ENCODE data around the gene FOXP1. TPM values are rescaled to one million over a fixed set of nuclear protein-coding genes. Genes with fewer than 3 reads are reported as not detected.

The FOXP1 gene
- total and polyA plus RNA-seq, 2 donors (not counting 1 experiment from before 2014, with no cell fraction given) = 91.1 to 508 TPM

DNA sequence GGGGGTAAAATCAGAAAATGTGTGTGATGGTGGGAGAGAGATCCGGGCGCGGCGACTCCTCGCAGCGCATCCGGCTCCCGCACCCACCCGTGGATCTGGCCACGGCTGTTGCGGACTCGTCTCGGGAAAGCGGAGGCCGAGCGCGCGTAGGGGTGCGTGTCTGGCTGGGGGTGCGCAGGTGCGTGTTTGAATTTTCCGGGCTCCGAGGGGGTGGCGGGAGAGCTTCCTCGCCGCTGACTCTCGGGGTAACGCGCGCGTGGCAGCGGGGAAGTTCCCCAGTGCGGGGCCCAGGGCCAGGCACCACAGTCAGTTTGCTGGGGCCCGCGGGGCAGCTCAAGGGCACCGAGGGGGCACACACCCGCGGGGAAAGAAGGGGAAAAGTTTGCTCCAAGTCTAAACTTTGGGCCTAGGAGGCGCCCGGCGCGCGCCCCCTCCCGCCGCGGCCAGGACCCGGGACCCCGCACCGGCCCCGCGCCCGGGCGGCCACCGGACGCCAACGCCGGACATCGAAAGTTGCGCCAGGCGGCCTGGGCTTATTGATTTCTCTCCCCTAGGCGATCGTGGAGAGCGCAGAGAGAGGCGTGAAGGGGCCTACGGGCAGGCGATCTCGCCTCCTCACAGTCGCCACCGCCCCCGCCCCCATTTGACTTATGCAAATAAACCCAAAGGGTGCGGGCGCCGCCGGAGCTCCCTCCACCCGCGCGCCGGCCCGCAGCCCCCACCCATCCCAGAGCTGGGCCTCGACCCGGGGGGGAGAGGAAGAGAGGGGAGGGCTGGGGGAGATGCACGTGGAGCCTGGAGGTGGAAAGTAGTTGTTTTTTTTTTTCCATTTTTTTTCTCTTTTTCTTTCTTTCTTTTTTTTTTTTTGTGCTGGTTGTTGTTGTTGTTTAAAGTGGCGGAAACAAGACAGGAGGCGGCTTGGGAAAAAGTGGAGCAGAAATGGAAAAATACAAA lies 639 bp downstream of the FOXP1 start:
- Histone ChIP-seq H3K9me3 (ENCODE audit: control extremely low read depth in 1 of 3, control insufficient read depth in 2 of 3, insufficient read depth in 1 of 3, low read length in 2 of 3) (no peaks in the 10 kb centered on the region), H3K27me3 (replicated peaks in 1 of 4; ENCODE audit: control extremely low read depth in 1 of 4, control insufficient read depth in 3 of 4, insufficient read depth in 4 of 4, low read length in 3 of 4) (peaks cover 0 to 9% (median 4%) of the 10 kb centered on the region in 4 experiments), H2AFZ (ENCODE audit: insufficient read depth, low read depth, low read length, poor library complexity, severe bottlenecking) (peak overlapping the region; percentile 72), H3K79me2 (ENCODE audit: control insufficient read depth, insufficient read depth, low read length) (peaks cover 47% of the 10 kb centered on the region), H3K36me3 (replicated peaks in 1 of 2; ENCODE audit: control extremely low read depth in 1 of 2, control insufficient read depth in 1 of 2, extremely low read depth in 1 of 2, insufficient read depth in 2 of 2, low read length in 1 of 2) (no peaks in the 10 kb centered on the region), H4K20me1 (ENCODE audit: control insufficient read depth, insufficient read depth, low read length, poor library complexity, severe bottlenecking) (no peaks in the 10 kb centered on the region), H3K4me1 (ENCODE audit: control insufficient read depth in 2 of 2, insufficient read depth in 2 of 2, low read length in 2 of 2) (peaks cover 24 to 45% of the 10 kb centered on the region in 2 donors), H3K27ac (ENCODE audit: low read length in 2 of 2) (peak overlapping the region; percentile 90 to 97), H3K9ac (ENCODE audit: low read length) (peak overlapping the region; percentile 93), H3K4me3 (ENCODE audit: control extremely low read depth in 1 of 5, extremely low read depth in 1 of 5, insufficient read depth in 1 of 5, low read depth in 2 of 5, low read length in 4 of 5) (peak overlapping the region; percentile 80 to 97 (median 92)), H3K4me2 (replicated peaks; ENCODE audit: low read depth, low read length, poor library complexity, severe bottlenecking) (peak overlapping the region; percentile 81)
- H3K4me3 Mint-ChIP-seq = peak overlapping the region; percentile 96
- intact Hi-C loops (cut with micrococcal nuclease) = loop anchor here (1.0 to 10.0 kb wide), 5 partner anchors 138 to 453 kb away; no protein-coding TSS in a partner anchor
- H3K9me3 Mint-ChIP-seq (ENCODE audit: insufficient read depth) = no peaks in the 10 kb centered on the region
- peaks cover 8% of the 10 kb centered on the region for H3K27me3 Mint-ChIP-seq
- no peak for TF ChIP-seq EZH2 (IDR thresholded peaks at IDR 0.05; ENCODE audit: borderline replicate concordance, insufficient read depth, low read depth, low read length, poor library complexity, severe bottlenecking)
- TF ChIP-seq, protein P1, sequence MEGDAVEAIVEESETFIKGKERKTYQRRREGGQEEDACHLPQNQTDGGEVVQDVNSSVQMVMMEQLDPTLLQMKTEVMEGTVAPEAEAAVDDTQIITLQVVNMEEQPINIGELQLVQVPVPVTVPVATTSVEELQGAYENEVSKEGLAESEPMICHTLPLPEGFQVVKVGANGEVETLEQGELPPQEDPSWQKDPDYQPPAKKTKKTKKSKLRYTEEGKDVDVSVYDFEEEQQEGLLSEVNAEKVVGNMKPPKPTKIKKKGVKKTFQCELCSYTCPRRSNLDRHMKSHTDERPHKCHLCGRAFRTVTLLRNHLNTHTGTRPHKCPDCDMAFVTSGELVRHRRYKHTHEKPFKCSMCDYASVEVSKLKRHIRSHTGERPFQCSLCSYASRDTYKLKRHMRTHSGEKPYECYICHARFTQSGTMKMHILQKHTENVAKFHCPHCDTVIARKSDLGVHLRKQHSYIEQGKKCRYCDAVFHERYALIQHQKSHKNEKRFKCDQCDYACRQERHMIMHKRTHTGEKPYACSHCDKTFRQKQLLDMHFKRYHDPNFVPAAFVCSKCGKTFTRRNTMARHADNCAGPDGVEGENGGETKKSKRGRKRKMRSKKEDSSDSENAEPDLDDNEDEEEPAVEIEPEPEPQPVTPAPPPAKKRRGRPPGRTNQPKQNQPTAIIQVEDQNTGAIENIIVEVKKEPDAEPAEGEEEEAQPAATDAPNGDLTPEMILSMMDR (IDR thresholded peaks at IDR 0.05) = no peak
- ATAC-seq (ENCODE audit: low read depth) (peak; percentile 48), DNase-seq (peak; percentile 84)
- WGBS (ENCODE audit: insufficient coverage) = under 1% methylated on average over 68 of the region's 84 CpGs
- H3K27ac Mint-ChIP-seq = peak overlapping the region; percentile 97
- ChIA-PET POLR2A (interaction anchor here (0.6 to 2.6 kb wide), 22 partner anchors 13 to 614 kb away, joined by 3 to 22 read pairs (median 4); no protein-coding TSS in a partner anchor), CTCF (interaction anchor here (0.6 to 2.4 kb wide), 13 partner anchors 40 to 579 kb away, joined by 3 to 11 read pairs (median 3); no protein-coding TSS in a partner anchor)
- H3K4me1 Mint-ChIP-seq = peaks cover 50% of the 10 kb centered on the region

Measured in B cell (primary cell).